ENCODE measurements around the gene BTBD2.

- TF ChIP-seq CTCF (IDR thresholded peaks at IDR 0.05; ENCODE audit: low read length) (no peak), EZH2 (optimal IDR thresholded peaks at IDR 0.05; ENCODE audit: low read depth, low read length) (no peak)
Measured at GRCh38 chr19:2010135-2010668, 5.3 kb downstream of the BTBD2 start.

All from MM.1S (cell line).